AG04450 (cell line): Measurements from ENCODE around the gene DCUN1D1. TPM values are rescaled to one million over a fixed set of nuclear protein-coding genes. Genes with fewer than 3 reads are reported as not detected.

Source experiments
- CTCF ChIA-PET: fragments of 300-600, 350-600 bp; formaldehyde crosslinking; extraction: SDS; loops from one replicate; lab custom pipeline; 2022; ENCODE audit warnings: antibody characterized with exemption, inconsistent platforms; lab: Charles Lee
- POLR2A ChIA-PET: fragments of 350-600 bp; formaldehyde crosslinking; extraction: SDS; loops from one replicate; lab custom pipeline; 2021; ENCODE audit warnings: antibody characterized with exemption, inconsistent platforms; lab: Yijun Ruan, JAX
- DNase-seq: peaks from one replicate; pipeline ENCODE4 v3.0.0-alpha.2; 2011; ENCODE audit warnings: low read depth, low spot score
- H3K27ac ChIP-seq: one replicate; pipeline ENCODE4 v1.5.1; 2012; ENCODE audit warnings: low read depth, low read length, control low read depth
- H3K27me3 ChIP-seq: one replicate; pipeline ENCODE4 v1.6.0; 2012; ENCODE audit warnings: low read length; ENCODE audit not compliant: control insufficient read depth, insufficient read depth
- H3K4me3 ChIP-seq: 2 replicates; pipeline ENCODE4 v1.5.1; 2011; ENCODE audit warnings: mild to moderate bottlenecking, low read depth, low read length, control low read depth
- H3K9me3 ChIP-seq: 2 replicates; pipeline ENCODE4 v1.5.1; 2012; ENCODE audit warnings: low read length; ENCODE audit not compliant: control insufficient read depth, insufficient read depth
- CTCF ChIP-seq: IDR thresholded peaks from 2 replicates; pipeline ENCODE4 v1.5.1; 2011; ENCODE audit warnings: low read depth, low read length, control low read depth, inconsistent platforms
- polyA plus RNA-seq: library from polyadenylated mRNA; depleted of rRNA; stranded (reverse); fragments of >200 nt; gene quantifications from 2 replicates; pipeline ENCODE4 v1.2.3, GENCODE V29; 2011

The DCUN1D1 gene
- polyA plus RNA-seq, 1 experiment, result 34.8 TPM

- ChIA-PET POLR2A (interaction anchor here (0.6 kb wide), 1 partner anchor 72 kb away, joined by 3 read pairs; no protein-coding TSS in a partner anchor), CTCF (no interaction called here)
- H3K9me3 ChIP-seq, result no peaks in the 10 kb centered on the region
- no peak for TF ChIP-seq CTCF
- no peak for DNase-seq
- H3K27ac ChIP-seq, result no peak overlapping the region
- no peaks in the 10 kb centered on the region for H3K27me3 ChIP-seq
- H3K4me3 ChIP-seq, result no peak overlapping the region
These were observed 18.2 kb downstream of the DCUN1D1 start for GRCh38 chr3:182962166-182962565.

- Histone ChIP-seq H3K27ac (no peak overlapping the region), H3K27me3 (no peaks in the 10 kb centered on the region), H3K4me3 (no peak overlapping the region), H3K9me3 (no peaks in the 10 kb centered on the region)
- CTCF ChIA-PET, result no interaction called here
- POLR2A ChIA-PET, result no interaction called here
- no peak for DNase-seq
- no peak for TF ChIP-seq CTCF
These were observed 20.6 kb downstream of the DCUN1D1 start for GRCh38 chr3:182959474-182960350.

- H3K9me3 ChIP-seq, result no peaks in the 10 kb centered on the region
- ChIA-PET CTCF (no interaction called here), POLR2A (no interaction called here)
- no peaks in the 10 kb centered on the region for H3K27me3 ChIP-seq
- DNase-seq, result no peak
- H3K27ac ChIP-seq, result no peak overlapping the region
- no peak overlapping the region for H3K4me3 ChIP-seq
- no peak for TF ChIP-seq CTCF
These were observed 22.6 kb downstream of the DCUN1D1 start for GRCh38 chr3:182957676-182958266.

GRCh38 chr3:182957226-182957625 lies 23.1 kb downstream of the DCUN1D1 start:
- ChIA-PET CTCF (no interaction called here), POLR2A (no interaction called here)
- H3K9me3 ChIP-seq, result no peaks in the 10 kb centered on the region
- no peak overlapping the region for H3K27ac ChIP-seq
- TF ChIP-seq CTCF, result no peak
- DNase-seq, result no peak
- no peak overlapping the region for H3K4me3 ChIP-seq
- H3K27me3 ChIP-seq, result no peaks in the 10 kb centered on the region
